HK-2 (cell line): ENCODE results near the gene HRG.

Experiments
- DNase-seq: peaks from one replicate; pipeline ENCODE4 v3.0.0-alpha.2; 2018; ENCODE audit not compliant: unreplicated experiment

The HRG gene

GRCh38 chr3:186724911-186725310 is 59.1 kb downstream of the HRG start:
- no peak for DNase-seq
